Cardiac muscle cell (in vitro differentiated cells and primary cell): Measurements from ENCODE around the gene ATP8B1. TPM values are rescaled to one million over a fixed set of nuclear protein-coding genes. Genes with fewer than 3 reads are reported as not detected.

Experiments
- DNase-seq, 2 donors: peaks; one replicate each; pipeline versions ENCODE4 v3.0.0 to v3.0.0-alpha.2; 2010 to 2017; ENCODE audit warnings: low read depth in 1 of 2, low spot score in 1 of 2
- H3K27ac ChIP-seq: fragments of 200-600 bp; sonication (generic); 2 replicates; pipeline ENCODE4 v1.5.1; 2016
- H3K27me3 ChIP-seq: fragments of 200-600 bp; sonication (generic); 2 replicates; pipeline ENCODE4 v1.6.0; 2016; ENCODE audit warnings: control low read depth
- H3K36me3 ChIP-seq: fragments of 200-600 bp; sonication (generic); 2 replicates; pipeline ENCODE4 v1.5.1; 2016; ENCODE audit warnings: control low read depth
- H3K4me1 ChIP-seq: fragments of 200-600 bp; sonication (generic); 2 replicates; pipeline ENCODE4 v1.8.1; 2017; ENCODE audit warnings: low read depth, mild to moderate bottlenecking, mixed run types
- H3K4me3 ChIP-seq: fragments of 200-600 bp; sonication (generic); 2 replicates; pipeline ENCODE4 v1.5.1; 2016; ENCODE audit warnings: mild to moderate bottlenecking
- H3K9me3 ChIP-seq: fragments of 200-600 bp; sonication (generic); 2 replicates; pipeline ENCODE4 v1.5.1; 2017; ENCODE audit warnings: low read depth, mild to moderate bottlenecking, control low read depth
- CTCF ChIP-seq: IDR thresholded peaks from 2 replicates; pipeline ENCODE4 v1.5.1; 2012; ENCODE audit warnings: low read depth, mild to moderate bottlenecking, low read length
- polyA plus RNA-seq: library from polyadenylated mRNA; unstranded; fragments of >200 nt; fragmentation: Nextera tagmentation; extraction: Ambion mirVana; gene quantifications from 2 replicates; pipeline ENCODE4 v1.2.1, GENCODE V29; 2016
- total RNA-seq: library from RNA; depleted of rRNA; stranded (reverse); fragments of >200 nt; gene quantifications from 2 replicates; pipeline ENCODE4 v1.2.3, GENCODE V29; 2016

ATP8B1 gene
- total and polyA plus RNA-seq, 2 experiments from 2014 or later: 0.17 to 0.21 TPM

- no peak overlapping the region for H3K27ac ChIP-seq
- DNase-seq: peak in 1 of 2 donors; percentile 49
- H3K9me3 ChIP-seq: no peaks in the 10 kb centered on the region
- H3K36me3 ChIP-seq: no peaks in the 10 kb centered on the region
- TF ChIP-seq CTCF: no peak
- no peaks in the 10 kb centered on the region for H3K27me3 ChIP-seq
- no peak overlapping the region for H3K4me3 ChIP-seq
- no peaks in the 10 kb centered on the region for H3K4me1 ChIP-seq
These were observed 43.5 kb downstream of the ATP8B1 start for GRCh38 chr18:57759650-57760049.

GRCh38 chr18:57755473-57756067 lies 47.5 kb downstream of the ATP8B1 start:
- H3K9me3 ChIP-seq: no peaks in the 10 kb centered on the region
- H3K4me3 ChIP-seq: no peak overlapping the region
- H3K27ac ChIP-seq: no peak overlapping the region
- H3K27me3 ChIP-seq: no peaks in the 10 kb centered on the region
- TF ChIP-seq CTCF: no peak
- DNase-seq: no peak
- H3K36me3 ChIP-seq: no peaks in the 10 kb centered on the region
- H3K4me1 ChIP-seq: no peaks in the 10 kb centered on the region

GRCh38 chr18:57754577-57755338 lies 48.4 kb downstream of the ATP8B1 start:
- TF ChIP-seq CTCF: no peak

GRCh38 chr18:57753063-57753462 lies 50.1 kb downstream of the ATP8B1 start:
- no peaks in the 10 kb centered on the region for H3K36me3 ChIP-seq
- H3K27me3 ChIP-seq: no peaks in the 10 kb centered on the region
- H3K4me1 ChIP-seq: no peaks in the 10 kb centered on the region
- no peak for DNase-seq
- no peaks in the 10 kb centered on the region for H3K9me3 ChIP-seq
- H3K4me3 ChIP-seq: no peak overlapping the region
- TF ChIP-seq CTCF: no peak
- H3K27ac ChIP-seq: no peak overlapping the region

More at GRCh38 chr18:57754577-57755338, 48.4 kb downstream of the ATP8B1 start:
- no peak for DNase-seq
- no peaks in the 10 kb centered on the region for H3K27me3 ChIP-seq
- no peaks in the 10 kb centered on the region for H3K4me1 ChIP-seq
- no peak overlapping the region for H3K4me3 ChIP-seq
- no peak overlapping the region for H3K27ac ChIP-seq
- no peaks in the 10 kb centered on the region for H3K36me3 ChIP-seq
- no peaks in the 10 kb centered on the region for H3K9me3 ChIP-seq

- DNase-seq: no peak
- no peaks in the 10 kb centered on the region for H3K27me3 ChIP-seq
- no peak overlapping the region for H3K4me3 ChIP-seq
- no peaks in the 10 kb centered on the region for H3K36me3 ChIP-seq
- TF ChIP-seq CTCF: no peak
- H3K9me3 ChIP-seq: no peaks in the 10 kb centered on the region
- H3K27ac ChIP-seq: no peak overlapping the region
- H3K4me1 ChIP-seq: no peaks in the 10 kb centered on the region
These were observed 53.5 kb downstream of the ATP8B1 start for GRCh38 chr18:57749604-57749970.
